Measurements from ENCODE around the gene KEAP1.
"Not testable (repeated sequence)": the region's sequence is repeated elsewhere in the genome, so short reads cannot be mapped to it uniquely, and the experiment has no call there.

GRCh38 chr19:10462042-10462441, 41.1 kb downstream of the KEAP1 start:
- not testable (repeated sequence) for TF ChIP-seq CTCF, POLR2A, POLR2AphosphoS5, EP300 (IDR thresholded peaks at IDR 0.05)

Measured in suprapubic skin (tissue), 4 donors.